Smooth muscle cell (in vitro differentiated cells): ENCODE measurements around the gene CLEC19A. TPM values are rescaled to one million over a fixed set of nuclear protein-coding genes. Genes with fewer than 3 reads are reported as not detected.

Experiments used
- DNase-seq: peaks from one replicate; lab custom pipeline; 2025; ENCODE audit not compliant: unreplicated experiment; lab: John Stamatoyannopoulos, UW
- H2AFZ ChIP-seq: fragments of 200-600 bp; sonication (generic); 2 replicates; pipeline ENCODE4 v1.6.0; 2016; ENCODE audit warnings: antibody characterized with exemption, low read depth, mild to moderate bottlenecking
- H3F3A ChIP-seq: fragments of 200-600 bp; sonication (generic); 2 replicates; pipeline ENCODE4 v1.6.0; 2017; ENCODE audit warnings: antibody characterized with exemption, low read depth
- H3K27ac ChIP-seq: fragments of 200-600 bp; sonication (generic); 2 replicates; pipeline ENCODE4 v1.5.1; 2016; ENCODE audit warnings: low read depth, mild to moderate bottlenecking
- H3K27me3 ChIP-seq: fragments of 200-600 bp; sonication (generic); 2 replicates; pipeline ENCODE4 v1.6.1; 2016; ENCODE audit warnings: low read depth, mild to moderate bottlenecking
- H3K36me3 ChIP-seq: fragments of 200-600 bp; sonication (generic); 2 replicates; pipeline ENCODE4 v1.5.1; 2016; ENCODE audit warnings: low read depth
- H3K4me1 ChIP-seq: fragments of 200-600 bp; sonication (generic); 2 replicates; pipeline ENCODE4 v1.5.1; 2016; ENCODE audit warnings: low read depth
- H3K4me2 ChIP-seq: fragments of 200-600 bp; sonication (generic); 2 replicates; pipeline ENCODE4 v1.6.0; 2016; ENCODE audit warnings: mild to moderate bottlenecking
- H3K4me3 ChIP-seq: fragments of 200-600 bp; sonication (generic); 2 replicates; pipeline ENCODE4 v1.5.1; 2016; ENCODE audit warnings: mild to moderate bottlenecking
- H3K79me2 ChIP-seq: fragments of 200-600 bp; sonication (generic); 2 replicates; pipeline ENCODE4 v1.6.0; 2016; ENCODE audit warnings: low read depth, mild to moderate bottlenecking
- H3K9ac ChIP-seq: fragments of 200-600 bp; sonication (generic); 2 replicates; pipeline ENCODE4 v1.6.0; 2016; ENCODE audit warnings: low read depth
- H3K9me3 ChIP-seq: fragments of 200-600 bp; sonication (generic); replicated peaks from 2 replicates; pipeline ENCODE4 v1.5.1; 2016; ENCODE audit warnings: low read depth
- H4K20me1 ChIP-seq: fragments of 200-600 bp; sonication (generic); 2 replicates; pipeline ENCODE4 v1.6.0; 2016; ENCODE audit warnings: low read depth
- WGBS: methylation state at CpG from one replicate; pipeline ENCODE4 v1.1.7; 2016; ENCODE audit warnings: low lambda C conversion rate; 5-methylcytosine and 5-hydroxymethylcytosine counted together
- polyA plus RNA-seq: library from polyadenylated mRNA; unstranded; fragments of >200 nt; fragmentation: Nextera tagmentation; extraction: Ambion mirVana; gene quantifications from 2 replicates; pipeline ENCODE4 v1.2.1, GENCODE V29; 2016
- total RNA-seq: library from RNA; depleted of rRNA; stranded (reverse); fragments of >200 nt; gene quantifications from 2 replicates; pipeline ENCODE4 v1.2.3, GENCODE V29; 2014
- TF ChIP-seq, protein P1 (sequence below): fragments of 200-600 bp; sonication (generic); IDR thresholded peaks from 2 replicates; pipeline ENCODE4 v1.5.1; 2017; ENCODE audit warnings: borderline replicate concordance, mild to moderate bottlenecking, antibody characterized with exemption; ENCODE audit not compliant: insufficient read depth, poor library complexity, severe bottlenecking

The CLEC19A gene
- total and polyA plus RNA-seq, 2 experiments from 2014 or later = not detected

DNA sequence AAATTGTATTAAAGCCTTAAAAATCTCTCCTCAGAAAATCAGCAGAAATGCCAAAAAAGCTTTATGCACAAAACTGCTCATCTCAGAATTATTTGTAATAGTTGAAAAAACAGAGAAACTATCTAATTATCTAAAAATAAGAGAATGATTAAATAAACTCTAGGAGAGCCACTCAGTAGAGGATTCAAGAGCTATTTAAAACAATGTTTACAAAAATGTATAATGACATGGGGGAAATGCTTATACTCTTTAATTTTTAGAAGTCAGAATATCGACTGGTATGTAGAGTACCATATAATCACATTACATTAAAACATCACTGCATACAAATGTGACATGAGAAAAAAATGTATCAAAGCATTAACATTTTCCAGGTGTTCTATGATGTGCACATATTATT is 11.9 kb downstream of the CLEC19A start:
- H3K4me2 ChIP-seq = no peak overlapping the region
- peaks cover 16% of the 10 kb centered on the region for H3K4me1 ChIP-seq
- H3K4me3 ChIP-seq = no peak overlapping the region
- no peaks in the 10 kb centered on the region for H3F3A ChIP-seq
- peaks cover 4% of the 10 kb centered on the region for H3K27me3 ChIP-seq
- no peak overlapping the region for H3K27ac ChIP-seq
- WGBS = 90% methylated on average over 1 of the region's 1 CpG
- no peaks in the 10 kb centered on the region for H3K36me3 ChIP-seq
- TF ChIP-seq, protein P1, sequence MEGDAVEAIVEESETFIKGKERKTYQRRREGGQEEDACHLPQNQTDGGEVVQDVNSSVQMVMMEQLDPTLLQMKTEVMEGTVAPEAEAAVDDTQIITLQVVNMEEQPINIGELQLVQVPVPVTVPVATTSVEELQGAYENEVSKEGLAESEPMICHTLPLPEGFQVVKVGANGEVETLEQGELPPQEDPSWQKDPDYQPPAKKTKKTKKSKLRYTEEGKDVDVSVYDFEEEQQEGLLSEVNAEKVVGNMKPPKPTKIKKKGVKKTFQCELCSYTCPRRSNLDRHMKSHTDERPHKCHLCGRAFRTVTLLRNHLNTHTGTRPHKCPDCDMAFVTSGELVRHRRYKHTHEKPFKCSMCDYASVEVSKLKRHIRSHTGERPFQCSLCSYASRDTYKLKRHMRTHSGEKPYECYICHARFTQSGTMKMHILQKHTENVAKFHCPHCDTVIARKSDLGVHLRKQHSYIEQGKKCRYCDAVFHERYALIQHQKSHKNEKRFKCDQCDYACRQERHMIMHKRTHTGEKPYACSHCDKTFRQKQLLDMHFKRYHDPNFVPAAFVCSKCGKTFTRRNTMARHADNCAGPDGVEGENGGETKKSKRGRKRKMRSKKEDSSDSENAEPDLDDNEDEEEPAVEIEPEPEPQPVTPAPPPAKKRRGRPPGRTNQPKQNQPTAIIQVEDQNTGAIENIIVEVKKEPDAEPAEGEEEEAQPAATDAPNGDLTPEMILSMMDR = no peak
- no peak for DNase-seq
- no peaks in the 10 kb centered on the region for H3K9me3 ChIP-seq
- H3K9ac ChIP-seq = no peak overlapping the region
- no peaks in the 10 kb centered on the region for H4K20me1 ChIP-seq
- H3K79me2 ChIP-seq = no peaks in the 10 kb centered on the region
- no peak overlapping the region for H2AFZ ChIP-seq

DNA sequence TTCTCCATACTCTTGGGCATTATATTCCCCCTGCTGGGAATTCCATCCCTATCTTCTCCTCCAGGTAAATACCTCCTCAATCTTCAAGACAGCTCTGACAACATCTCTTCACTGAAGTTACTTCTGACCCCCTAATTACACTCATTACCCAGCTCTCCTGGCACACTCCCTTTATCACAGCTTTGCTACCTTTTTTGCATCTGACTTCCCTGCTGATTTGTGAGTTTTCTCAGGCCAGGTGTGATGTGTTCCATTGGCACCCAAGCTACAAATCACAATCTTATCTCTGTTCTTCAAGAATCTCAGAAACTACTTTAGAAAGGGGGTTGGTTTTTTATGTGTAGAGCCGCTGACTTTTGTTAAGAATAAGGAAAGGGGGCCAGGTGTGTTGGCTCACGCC is 14.0 kb downstream of the CLEC19A start:
- peaks cover 4% of the 10 kb centered on the region for H3K27me3 ChIP-seq
- no peaks in the 10 kb centered on the region for H3K79me2 ChIP-seq
- DNase-seq = no peak
- H3F3A ChIP-seq = no peaks in the 10 kb centered on the region
- H3K27ac ChIP-seq = no peak overlapping the region
- no peaks in the 10 kb centered on the region for H3K36me3 ChIP-seq
- WGBS = 85% methylated on average over 2 of the region's 2 CpGs
- H3K9ac ChIP-seq = no peak overlapping the region
- TF ChIP-seq, protein P1 = no peak
- H2AFZ ChIP-seq = no peak overlapping the region
- H3K9me3 ChIP-seq = no peaks in the 10 kb centered on the region
- H4K20me1 ChIP-seq = no peaks in the 10 kb centered on the region
- no peaks in the 10 kb centered on the region for H3K4me1 ChIP-seq
- H3K4me3 ChIP-seq = no peak overlapping the region
- H3K4me2 ChIP-seq = no peak overlapping the region

DNA sequence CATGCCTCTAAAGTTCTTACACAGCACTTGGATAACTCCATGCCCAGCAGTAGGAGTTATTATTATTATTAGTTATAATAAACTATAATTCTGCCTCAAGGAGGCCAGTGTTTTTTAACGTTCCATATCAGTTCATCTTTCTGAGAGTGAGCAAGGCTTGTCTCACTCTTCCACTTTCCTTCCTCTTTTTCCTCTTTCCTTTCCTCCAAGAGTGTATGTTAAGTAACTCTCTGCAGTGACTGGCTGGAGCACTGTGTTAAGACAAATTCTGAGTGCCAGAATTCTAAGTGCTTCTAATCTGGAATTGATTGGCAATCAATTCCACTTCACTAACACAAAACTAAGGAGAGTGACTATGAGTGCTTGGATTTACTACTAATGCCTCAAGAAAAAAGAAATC is 16.4 kb downstream of the CLEC19A start:
- no peak for DNase-seq
- Histone ChIP-seq H3K9ac (no peak overlapping the region), H3K4me3 (no peak overlapping the region), H3K27ac (no peak overlapping the region), H4K20me1 (no peaks in the 10 kb centered on the region), H3K4me1 (no peaks in the 10 kb centered on the region), H3K36me3 (no peaks in the 10 kb centered on the region), H3K27me3 (no peaks in the 10 kb centered on the region), H2AFZ (no peak overlapping the region), H3K4me2 (no peak overlapping the region), H3K9me3 (no peaks in the 10 kb centered on the region), H3F3A (no peaks in the 10 kb centered on the region), H3K79me2 (no peaks in the 10 kb centered on the region)
- TF ChIP-seq, protein P1 = no peak
- 50% methylated on average over 1 of the region's 1 CpG for WGBS

DNA sequence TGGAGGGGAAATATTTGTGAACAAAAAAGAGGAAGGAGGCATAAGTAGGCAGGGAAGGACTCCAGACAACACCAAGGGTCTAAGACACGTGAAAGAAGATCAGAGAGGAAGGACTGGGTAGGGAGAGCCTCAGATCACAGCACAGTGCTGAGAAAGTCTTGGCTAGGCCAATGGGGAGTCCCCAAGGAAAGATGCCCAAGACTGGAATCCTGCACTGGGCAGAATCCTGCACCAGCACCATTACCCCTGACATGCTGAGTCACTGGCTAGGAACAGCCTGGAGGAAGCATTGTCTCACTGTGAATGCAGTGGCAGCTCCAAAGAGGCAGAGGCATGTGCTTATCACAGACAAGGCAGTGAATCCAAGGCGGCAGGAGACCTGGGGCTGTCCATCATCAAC is 19.2 kb downstream of the CLEC19A start:
- no peak overlapping the region for H2AFZ ChIP-seq
- no peaks in the 10 kb centered on the region for H3K9me3 ChIP-seq
- H3K4me3 ChIP-seq = no peak overlapping the region
- no peak overlapping the region for H3K27ac ChIP-seq
- no peaks in the 10 kb centered on the region for H3F3A ChIP-seq
- no peak for DNase-seq
- H3K79me2 ChIP-seq = no peaks in the 10 kb centered on the region
- no peaks in the 10 kb centered on the region for H4K20me1 ChIP-seq
- H3K9ac ChIP-seq = no peak overlapping the region
- H3K4me2 ChIP-seq = no peak overlapping the region
- TF ChIP-seq, protein P1 = no peak
- no peaks in the 10 kb centered on the region for H3K36me3 ChIP-seq
- H3K27me3 ChIP-seq = no peaks in the 10 kb centered on the region
- no peaks in the 10 kb centered on the region for H3K4me1 ChIP-seq
- 57% methylated on average over 2 of the region's 2 CpGs for WGBS
